Cerebellar cortex (tissue), 1 donor: ENCODE measurements around the gene SIVA1.
"Not testable (repeated sequence)": the region's sequence is repeated elsewhere in the genome, so short reads cannot be mapped to it uniquely, and the experiment has no call there.

Source experiments
- DNase-seq: peaks from one replicate; pipeline ENCODE4 v3.0.0-alpha.2; 2015; ENCODE audit warnings: low spot score

SIVA1 gene

GRCh38 chr14:104734991-104735779 is 17.8 kb upstream of the SIVA1 start:
- no peak for DNase-seq

GRCh38 chr14:104735830-104736642 is 16.9 kb upstream of the SIVA1 start:
- peak; percentile 31 for DNase-seq

- DNase-seq, result no peak
These were observed 14.4 kb upstream of the SIVA1 start for GRCh38 chr14:104738375-104739019.

- DNase-seq, result no peak
These were observed 13.9 kb upstream of the SIVA1 start for GRCh38 chr14:104739026-104739425.

GRCh38 chr14:104739546-104740516 is 13.1 kb upstream of the SIVA1 start:
- no peak for DNase-seq

GRCh38 chr14:104741108-104741802 is 11.7 kb upstream of the SIVA1 start:
- no peak for DNase-seq

- no peak for DNase-seq
These were observed 11.1 kb upstream of the SIVA1 start for GRCh38 chr14:104741803-104742251.

GRCh38 chr14:104742586-104743455 is 10.1 kb upstream of the SIVA1 start:
- no peak for DNase-seq

- DNase-seq, result no peak
These were observed 9.2 kb upstream of the SIVA1 start for GRCh38 chr14:104743461-104744380.

GRCh38 chr14:104744484-104744883 is 8.5 kb upstream of the SIVA1 start:
- no peak for DNase-seq

GRCh38 chr14:104745431-104745830 is 7.5 kb upstream of the SIVA1 start:
- no peak for DNase-seq

- DNase-seq, result no peak
These were observed 6.8 kb upstream of the SIVA1 start for GRCh38 chr14:104746071-104746545.

- DNase-seq, result no peak
These were observed 5.9 kb upstream of the SIVA1 start for GRCh38 chr14:104746934-104747481.

GRCh38 chr14:104747876-104748275 is 5.1 kb upstream of the SIVA1 start:
- DNase-seq, result no peak

GRCh38 chr14:104749111-104749649 is 3.8 kb upstream of the SIVA1 start:
- DNase-seq, result no peak

- no peak for DNase-seq
These were observed 2.7 kb upstream of the SIVA1 start for GRCh38 chr14:104750056-104750752.

GRCh38 chr14:104750753-104751057 is 2.2 kb upstream of the SIVA1 start:
- DNase-seq, result not testable (repeated sequence)
